ENCODE results near the gene CRIP1.

GRCh38 chr14:105449276-105450122, 37.2 kb upstream of the CRIP1 start:
- TF ChIP-seq, protein P1, sequence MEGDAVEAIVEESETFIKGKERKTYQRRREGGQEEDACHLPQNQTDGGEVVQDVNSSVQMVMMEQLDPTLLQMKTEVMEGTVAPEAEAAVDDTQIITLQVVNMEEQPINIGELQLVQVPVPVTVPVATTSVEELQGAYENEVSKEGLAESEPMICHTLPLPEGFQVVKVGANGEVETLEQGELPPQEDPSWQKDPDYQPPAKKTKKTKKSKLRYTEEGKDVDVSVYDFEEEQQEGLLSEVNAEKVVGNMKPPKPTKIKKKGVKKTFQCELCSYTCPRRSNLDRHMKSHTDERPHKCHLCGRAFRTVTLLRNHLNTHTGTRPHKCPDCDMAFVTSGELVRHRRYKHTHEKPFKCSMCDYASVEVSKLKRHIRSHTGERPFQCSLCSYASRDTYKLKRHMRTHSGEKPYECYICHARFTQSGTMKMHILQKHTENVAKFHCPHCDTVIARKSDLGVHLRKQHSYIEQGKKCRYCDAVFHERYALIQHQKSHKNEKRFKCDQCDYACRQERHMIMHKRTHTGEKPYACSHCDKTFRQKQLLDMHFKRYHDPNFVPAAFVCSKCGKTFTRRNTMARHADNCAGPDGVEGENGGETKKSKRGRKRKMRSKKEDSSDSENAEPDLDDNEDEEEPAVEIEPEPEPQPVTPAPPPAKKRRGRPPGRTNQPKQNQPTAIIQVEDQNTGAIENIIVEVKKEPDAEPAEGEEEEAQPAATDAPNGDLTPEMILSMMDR (IDR thresholded peaks at IDR 0.05), result no peak
- TF ChIP-seq POLR2A (IDR thresholded peaks at IDR 0.05), result no peak
